HG03442 (cell line): ENCODE measurements around the gene CDHR4.
"Not testable (repeated sequence)": the region's sequence is repeated elsewhere in the genome, so short reads cannot be mapped to it uniquely, and the experiment has no call there.

ENCODE experiments used
- ATAC-seq: cut with Tn5 transposase; IDR thresholded peaks from one replicate; pipeline ENCODE4 v1.9.1; 2021; ENCODE audit warnings: mild to moderate bottlenecking, moderate library complexity; ENCODE audit not compliant: unreplicated experiment

The CDHR4 gene

GRCh38 chr3:49799761-49800160 is at the start of gene CDHR4:
TSS of gene CDHR4 (minus strand) at chr3:49799873. CDS start at chr3:49799812, 61 bp downstream.
- ATAC-seq = no peak

- no peak for ATAC-seq
These were observed 46.0 kb upstream of the CDHR4 start for GRCh38 chr3:49845694-49846093.

- no peak for ATAC-seq
These were observed 45.0 kb upstream of the CDHR4 start for GRCh38 chr3:49844464-49845183.

- ATAC-seq = no peak
These were observed 43.3 kb upstream of the CDHR4 start for GRCh38 chr3:49842843-49843517.

GRCh38 chr3:49841806-49842205 is 42.1 kb upstream of the CDHR4 start:
- ATAC-seq = no peak

GRCh38 chr3:49841126-49841696 is 41.5 kb upstream of the CDHR4 start:
- ATAC-seq = no peak

GRCh38 chr3:49840388-49840787 is 40.7 kb upstream of the CDHR4 start:
- no peak for ATAC-seq

- no peak for ATAC-seq
These were observed 39.6 kb upstream of the CDHR4 start for GRCh38 chr3:49839193-49839809.

GRCh38 chr3:49831341-49831740 is 31.7 kb upstream of the CDHR4 start:
- ATAC-seq = no peak

GRCh38 chr3:49826016-49826415 is 26.3 kb upstream of the CDHR4 start:
- no peak for ATAC-seq

- not testable (repeated sequence) for ATAC-seq
These were observed 23.5 kb upstream of the CDHR4 start for GRCh38 chr3:49823131-49823530.

- ATAC-seq = no peak
These were observed 14.0 kb upstream of the CDHR4 start, which contains the start of gene UBA7 for GRCh38 chr3:49813497-49814174. TSS of gene UBA7 (minus strand) at chr3:49813953. CDS start at chr3:49813787, 166 bp downstream.

- ATAC-seq = no peak
These were observed 13.3 kb upstream of the CDHR4 start for GRCh38 chr3:49812916-49813496.

GRCh38 chr3:49807431-49808114 is 7.9 kb upstream of the CDHR4 start:
- ATAC-seq = no peak

- ATAC-seq = no peak
These were observed 7.2 kb upstream of the CDHR4 start for GRCh38 chr3:49806850-49807249.

GRCh38 chr3:49805897-49806701 is 6.4 kb upstream of the CDHR4 start:
- ATAC-seq = no peak

GRCh38 chr3:49805367-49805782 is 5.7 kb upstream of the CDHR4 start:
- ATAC-seq = no peak

- ATAC-seq = no peak
These were observed 4.7 kb upstream of the CDHR4 start for GRCh38 chr3:49804141-49805041.
